WTC11 (cell line): Measurements from ENCODE around the gene SCFD1. TPM values are rescaled to one million over a fixed set of nuclear protein-coding genes. Genes with fewer than 3 reads are reported as not detected.
A peak's percentile ranks its signal among the peaks of the same experiment; 100 is the strongest.
"Not testable (repeated sequence)": the region's sequence is repeated elsewhere in the genome, so short reads cannot be mapped to it uniquely, and the experiment has no call there.

Experiments used
- ATAC-seq: fragments of 200-7000 bp; cut with Tn5 transposase; 2 replicates; pipeline ENCODE4 v1.10.0; 2021; ENCODE audit warnings: mild to moderate bottlenecking, moderate library complexity
- CTCF ChIA-PET: fragments of 300-600 bp; sonication (Branson Sonifier 250); formaldehyde crosslinking; loops from one replicate; lab custom pipeline; 2021; ENCODE audit warnings: antibody characterized with exemption; lab: Charles Lee
- POLR2A ChIA-PET: fragments of 350-600 bp; sonication (Branson Sonifier 250); formaldehyde crosslinking; loops from one replicate; lab custom pipeline; 2021; ENCODE audit warnings: antibody characterized with exemption; lab: Charles Lee
- DNase-seq: peaks from one replicate; pipeline ENCODE4 v3.0.0; 2021; ENCODE audit warnings: low spot score
- H3K27ac Mint-ChIP-seq: 2 replicates; pipeline ENCODE4 v1.8.0; 2021; ENCODE audit warnings: mixed read lengths
- H3K27me3 Mint-ChIP-seq: 2 replicates; pipeline ENCODE4 v1.8.0; 2021; ENCODE audit warnings: low read depth, mild to moderate bottlenecking, moderate library complexity, mixed read lengths
- H3K36me3 Mint-ChIP-seq: 2 replicates; pipeline ENCODE4 v1.8.0; 2021; ENCODE audit warnings: mixed read lengths
- H3K4me1 Mint-ChIP-seq: 2 replicates; pipeline ENCODE4 v1.8.0; 2022; ENCODE audit warnings: mixed read lengths
- H3K4me3 Mint-ChIP-seq: 2 replicates; pipeline ENCODE4 v1.8.0; 2021; ENCODE audit warnings: mild to moderate bottlenecking, moderate library complexity, mixed read lengths
- H3K9me3 Mint-ChIP-seq: 2 replicates; pipeline ENCODE4 v1.8.0; 2021; ENCODE audit warnings: mixed read lengths
- ARID4B ChIP-seq: sonication (generic); formaldehyde crosslinking; IDR thresholded peaks from 2 replicates; pipeline ENCODE4 v1.8.0; 2023; ENCODE audit warnings: missing genetic modification reagents, mild to moderate bottlenecking, borderline replicate concordance
- ATF3 ChIP-seq: sonication (generic); formaldehyde crosslinking; conservative IDR thresholded peaks from 2 replicates; pipeline ENCODE4 v1.8.1; 2022; ENCODE audit warnings: mild to moderate bottlenecking, missing genetic modification reagents
- CBFB ChIP-seq: sonication (generic); formaldehyde crosslinking; IDR thresholded peaks from 2 replicates; pipeline ENCODE4 v1.8.1; 2022; ENCODE audit warnings: mild to moderate bottlenecking, low read depth, missing genetic modification reagents
- E2F1 ChIP-seq: sonication (generic); formaldehyde crosslinking; IDR thresholded peaks from 2 replicates; pipeline ENCODE4 v1.8.0; 2022; ENCODE audit warnings: mild to moderate bottlenecking, missing genetic modification reagents
- ERG ChIP-seq: fragments of 250-450 bp; sonication (Bioruptor Pico); IDR thresholded peaks from 2 replicates; pipeline ENCODE4 v1.8.0; 2021; ENCODE audit warnings: mild to moderate bottlenecking
- FOXK1 ChIP-seq: sonication (generic); formaldehyde crosslinking; IDR thresholded peaks from 2 replicates; pipeline ENCODE4 v1.8.0; 2022; ENCODE audit warnings: mild to moderate bottlenecking, moderate library complexity, missing genetic modification reagents
- GABPB1 ChIP-seq: sonication (generic); formaldehyde crosslinking; IDR thresholded peaks from 2 replicates; pipeline ENCODE4 v1.8.1; 2023; ENCODE audit warnings: mild to moderate bottlenecking, missing genetic modification reagents
- HMGA2 ChIP-seq: fragments of 250-450 bp; sonication (Bioruptor Pico); IDR thresholded peaks from 2 replicates; pipeline ENCODE4 v1.4.0; 2021; ENCODE audit warnings: mild to moderate bottlenecking, moderate library complexity
- JAZF1 ChIP-seq: fragments of 250-450 bp; sonication (Bioruptor Pico); IDR thresholded peaks from 2 replicates; pipeline ENCODE4 v1.9.0; 2021; ENCODE audit warnings: moderate library complexity, mild to moderate bottlenecking, inconsistent platforms
- PRDM15 ChIP-seq: sonication (generic); formaldehyde crosslinking; IDR thresholded peaks from 2 replicates; pipeline ENCODE4 v1.8.0; 2022; ENCODE audit warnings: missing genetic modification reagents
- ZBTB21 ChIP-seq: sonication (generic); formaldehyde crosslinking; IDR thresholded peaks from 2 replicates; pipeline ENCODE4 v1.8.1; 2023; ENCODE audit warnings: mild to moderate bottlenecking, missing genetic modification reagents, borderline replicate concordance
- ZNF281 ChIP-seq: sonication (generic); formaldehyde crosslinking; IDR thresholded peaks from 2 replicates; pipeline ENCODE4 v1.8.0; 2023; ENCODE audit warnings: mild to moderate bottlenecking, missing genetic modification reagents
- ZNF512 ChIP-seq: sonication (generic); formaldehyde crosslinking; IDR thresholded peaks from 2 replicates; pipeline ENCODE4 v1.8.1; 2022; ENCODE audit warnings: missing genetic modification reagents, borderline replicate concordance
- ZNF671 ChIP-seq: fragments of 250-450 bp; sonication (Bioruptor Pico); IDR thresholded peaks from 2 replicates; pipeline ENCODE4 v1.8.0; 2021; ENCODE audit warnings: mild to moderate bottlenecking
- total RNA-seq: library from RNA; stranded (reverse); gene quantifications from 3 replicates; pipeline ENCODE4 v1.2.3, GENCODE V29; 2021

Gene SCFD1
- total RNA-seq, 1 experiment from 2014 or later, result 77.5 TPM

- TF ChIP-seq ATF3 (no peak), ERG (no peak), HMGA2 (CRISPR knock-in tag) (no peak), ARID4B (CRISPR knock-in tag) (no peak), CBFB (CRISPR knock-in tag) (no peak), ZNF512 (CRISPR knock-in tag) (no peak)
- Mint-ChIP-seq H3K27me3 (no peaks in the 10 kb centered on the region), H3K9me3 (no peaks in the 10 kb centered on the region), H3K4me1 (no peaks in the 10 kb centered on the region), H3K4me3 (no peak overlapping the region), H3K27ac (no peak overlapping the region), H3K36me3 (peaks cover 67% of the 10 kb centered on the region)
- CTCF ChIA-PET, result no interaction called here
- ATAC-seq (no peak), DNase-seq (no peak)
- POLR2A ChIA-PET, result no interaction called here
Observed at GRCh38 chr14:30603402-30603801, 18.7 kb upstream of the SCFD1 start.

GRCh38 chr14:30604696-30605095 is 17.4 kb upstream of the SCFD1 start:
- 0 out of 2 replicates have a peak, but pooled peaks have one; percentile 30 for TF ChIP-seq GABPB1
- CTCF ChIA-PET, H3K4me3 Mint-ChIP-seq, DNase-seq, H3K27me3 Mint-ChIP-seq, ATAC-seq, H3K27ac Mint-ChIP-seq, POLR2A ChIA-PET, H3K9me3 Mint-ChIP-seq, H3K4me1 Mint-ChIP-seq: not testable (repeated sequence)
- peaks cover 60% of the 10 kb centered on the region for H3K36me3 Mint-ChIP-seq

- Mint-ChIP-seq H3K4me1 (no peaks in the 10 kb centered on the region), H3K9me3 (no peaks in the 10 kb centered on the region), H3K27me3 (no peaks in the 10 kb centered on the region), H3K36me3 (peaks cover 58% of the 10 kb centered on the region), H3K27ac (no peak overlapping the region), H3K4me3 (no peak overlapping the region)
- POLR2A ChIA-PET, result no interaction called here
- DNase-seq (no peak), ATAC-seq (no peak)
- TF ChIP-seq E2F1 (CRISPR knock-in tag), result no peak
- TF ChIP-seq FOXK1, result no peak
- no peak for TF ChIP-seq ZNF281 (CRISPR knock-in tag)
- no peak for TF ChIP-seq JAZF1 (CRISPR knock-in tag)
- TF ChIP-seq ZBTB21, result no peak
- TF ChIP-seq PRDM15 (CRISPR knock-in tag), result no peak
- TF ChIP-seq ZNF671 (CRISPR knock-in tag), result no peak
- CTCF ChIA-PET, result no interaction called here
Observed at GRCh38 chr14:30607156-30607780, 14.9 kb upstream of the SCFD1 start.
